ENCODE results near the gene NFE2L3. TPM values are rescaled to one million over a fixed set of nuclear protein-coding genes. Genes with fewer than 3 reads are reported as not detected.

Gene NFE2L3
- total RNA-seq, 1 donor, result 1.4 TPM

DNA sequence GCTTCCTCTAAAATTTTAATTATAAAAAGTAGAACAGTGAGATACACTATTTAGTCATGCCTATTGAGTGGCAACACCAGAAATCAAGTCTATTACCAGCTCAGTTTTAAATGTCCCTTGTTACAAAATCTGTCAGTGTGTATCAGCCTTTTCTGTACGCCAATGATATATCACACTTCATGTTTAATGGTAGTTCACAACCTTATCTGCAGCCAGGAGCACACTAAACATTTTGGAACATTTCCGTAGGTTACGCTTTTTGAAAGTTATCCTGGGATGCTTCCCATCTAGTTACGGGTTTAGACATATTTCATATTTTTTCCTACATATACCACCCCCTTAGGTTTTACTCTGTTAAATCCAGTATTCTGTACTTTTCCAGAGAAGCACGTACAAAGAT, 43.2 kb downstream of the NFE2L3 start:
- DNase-seq (ENCODE audit: insufficient read length, low spot score, missing footprints), result no peak
- H3K79me2 ChIP-seq (ENCODE audit: insufficient read depth, low read length), result peaks cover 77% of the 10 kb centered on the region
- H3K4me3 ChIP-seq (ENCODE audit: insufficient read depth, low read length), result no peak overlapping the region
- peaks cover 80% of the 10 kb centered on the region for H3K36me3 ChIP-seq (ENCODE audit: insufficient read depth, low read length)
- H3K27ac ChIP-seq (ENCODE audit: low read depth, low read length), result no peak overlapping the region
- H3K9me3 ChIP-seq (ENCODE audit: low read depth, low read length), result no peaks in the 10 kb centered on the region
- H3K4me1 ChIP-seq (ENCODE audit: insufficient read depth, low read length), result peaks cover 21% of the 10 kb centered on the region
- H3K4me2 ChIP-seq (ENCODE audit: insufficient read depth, low read length), result no peak overlapping the region
- TF ChIP-seq, protein P1, sequence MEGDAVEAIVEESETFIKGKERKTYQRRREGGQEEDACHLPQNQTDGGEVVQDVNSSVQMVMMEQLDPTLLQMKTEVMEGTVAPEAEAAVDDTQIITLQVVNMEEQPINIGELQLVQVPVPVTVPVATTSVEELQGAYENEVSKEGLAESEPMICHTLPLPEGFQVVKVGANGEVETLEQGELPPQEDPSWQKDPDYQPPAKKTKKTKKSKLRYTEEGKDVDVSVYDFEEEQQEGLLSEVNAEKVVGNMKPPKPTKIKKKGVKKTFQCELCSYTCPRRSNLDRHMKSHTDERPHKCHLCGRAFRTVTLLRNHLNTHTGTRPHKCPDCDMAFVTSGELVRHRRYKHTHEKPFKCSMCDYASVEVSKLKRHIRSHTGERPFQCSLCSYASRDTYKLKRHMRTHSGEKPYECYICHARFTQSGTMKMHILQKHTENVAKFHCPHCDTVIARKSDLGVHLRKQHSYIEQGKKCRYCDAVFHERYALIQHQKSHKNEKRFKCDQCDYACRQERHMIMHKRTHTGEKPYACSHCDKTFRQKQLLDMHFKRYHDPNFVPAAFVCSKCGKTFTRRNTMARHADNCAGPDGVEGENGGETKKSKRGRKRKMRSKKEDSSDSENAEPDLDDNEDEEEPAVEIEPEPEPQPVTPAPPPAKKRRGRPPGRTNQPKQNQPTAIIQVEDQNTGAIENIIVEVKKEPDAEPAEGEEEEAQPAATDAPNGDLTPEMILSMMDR (IDR thresholded peaks at IDR 0.05; ENCODE audit: extremely low read depth, low read depth, low read length), result no peak
- H4K20me1 ChIP-seq (ENCODE audit: insufficient read depth, low read length), result peaks cover 85% of the 10 kb centered on the region
- H3K27me3 ChIP-seq (ENCODE audit: insufficient read depth, low read length), result no peaks in the 10 kb centered on the region
- no peak overlapping the region for H2AFZ ChIP-seq (ENCODE audit: low read length)

DNA sequence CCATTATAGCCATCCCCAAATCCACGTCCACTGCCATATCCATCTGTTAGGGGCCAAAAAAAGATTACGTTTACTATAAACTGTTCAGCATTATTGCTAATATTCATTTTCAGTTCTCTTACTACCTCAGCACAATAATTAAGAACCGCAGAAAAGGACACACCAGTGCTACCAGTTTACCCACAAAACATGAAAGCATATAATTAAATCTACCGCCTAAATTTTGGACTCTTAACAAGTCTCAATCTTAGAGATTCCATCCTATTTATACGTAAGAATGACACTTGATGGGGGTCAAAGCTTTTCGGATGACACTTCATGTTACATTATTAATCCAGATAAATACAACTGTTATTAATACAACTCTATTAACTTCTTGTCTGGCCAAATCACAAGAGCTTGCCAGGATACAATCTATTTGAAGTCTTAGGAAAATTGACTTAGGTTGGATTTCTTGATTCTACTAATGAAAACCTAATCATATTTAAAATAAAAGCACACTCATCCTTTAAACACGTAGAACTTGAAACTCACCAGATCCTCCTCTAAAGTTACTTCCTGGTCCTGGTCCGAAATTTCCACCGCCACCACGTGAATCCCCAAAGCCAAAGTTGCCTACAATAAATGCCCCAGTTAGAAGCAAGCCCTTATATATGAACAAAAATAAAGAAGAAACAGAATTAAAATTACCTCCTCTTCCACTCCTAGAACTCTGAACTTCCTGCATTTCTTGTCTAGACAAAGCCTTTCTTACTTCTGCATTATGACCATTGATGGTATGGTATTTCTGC, 44.1 kb downstream of the NFE2L3 start:
- Histone ChIP-seq H3K4me3 (ENCODE audit: insufficient read depth, low read length) (no peak overlapping the region), H3K4me2 (ENCODE audit: insufficient read depth, low read length) (peak overlapping the region; percentile 84), H3K27ac (ENCODE audit: low read depth, low read length) (no peak overlapping the region)

DNA sequence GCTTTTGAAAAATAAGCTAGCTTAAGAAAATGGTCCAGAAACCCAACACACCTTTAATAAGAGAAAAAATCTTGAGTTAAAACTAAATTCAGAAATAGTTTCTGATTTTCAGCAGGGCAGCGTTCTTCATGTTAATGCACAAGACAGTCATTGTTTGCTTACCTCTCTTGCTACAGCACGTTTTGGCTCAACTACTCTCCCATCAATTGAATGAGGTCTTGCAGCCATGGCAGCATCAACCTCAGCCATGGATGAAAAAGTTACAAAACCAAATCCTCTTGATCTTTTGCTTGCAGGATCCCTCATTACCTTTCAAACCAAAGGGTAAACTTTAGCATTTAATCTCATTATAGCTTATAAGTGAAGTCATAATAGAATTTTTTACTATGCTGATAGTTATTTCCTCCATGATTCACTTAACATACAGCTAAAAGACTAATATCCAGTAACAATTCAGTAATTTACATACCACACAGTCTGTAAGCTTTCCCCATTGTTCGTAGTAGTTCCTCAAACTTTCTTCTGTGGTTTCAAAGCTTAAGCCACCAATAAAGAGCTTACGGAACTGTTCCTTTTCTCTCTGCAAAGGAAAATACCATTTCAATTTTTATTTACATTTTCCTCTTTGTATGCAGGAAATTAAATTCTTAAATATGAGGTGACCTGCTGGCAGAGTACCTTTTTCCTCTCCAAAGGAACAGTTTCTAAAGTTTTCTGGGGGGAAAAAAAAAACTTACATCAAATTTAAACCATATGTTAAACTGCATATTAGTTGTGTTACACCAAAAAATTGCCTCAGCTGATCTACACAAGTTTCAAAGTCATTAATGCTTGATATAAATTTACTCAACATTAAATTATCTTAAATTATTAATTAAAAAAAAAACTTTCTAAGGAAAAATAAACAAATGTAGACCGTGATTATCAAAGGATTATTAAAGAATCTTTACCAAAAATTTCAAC, 45.4 kb downstream of the NFE2L3 start:
- Histone ChIP-seq H3K4me1 (ENCODE audit: insufficient read depth, low read length) (peaks cover 21% of the 10 kb centered on the region), H3K27me3 (ENCODE audit: insufficient read depth, low read length) (no peaks in the 10 kb centered on the region), H2AFZ (ENCODE audit: low read length) (no peak overlapping the region), H4K20me1 (ENCODE audit: insufficient read depth, low read length) (peaks cover 75% of the 10 kb centered on the region), H3K27ac (ENCODE audit: low read depth, low read length) (no peak overlapping the region), H3K4me3 (ENCODE audit: insufficient read depth, low read length) (peak overlapping the region; percentile 98), H3K4me2 (ENCODE audit: insufficient read depth, low read length) (peak overlapping the region; percentile 84), H3K36me3 (ENCODE audit: insufficient read depth, low read length) (peaks cover 57% of the 10 kb centered on the region), H3K9me3 (ENCODE audit: low read depth, low read length) (no peaks in the 10 kb centered on the region), H3K79me2 (ENCODE audit: insufficient read depth, low read length) (peaks cover 86% of the 10 kb centered on the region)
- no peak for DNase-seq (ENCODE audit: insufficient read length, low spot score, missing footprints)
- TF ChIP-seq, protein P1 (IDR thresholded peaks at IDR 0.05; ENCODE audit: extremely low read depth, low read depth, low read length), result no peak

More for the DNA sequence above, 44.1 kb downstream of the NFE2L3 start:
- Histone ChIP-seq H2AFZ (ENCODE audit: low read length) (no peak overlapping the region), H3K4me1 (ENCODE audit: insufficient read depth, low read length) (peaks cover 21% of the 10 kb centered on the region), H4K20me1 (ENCODE audit: insufficient read depth, low read length) (peaks cover 84% of the 10 kb centered on the region), H3K36me3 (ENCODE audit: insufficient read depth, low read length) (peaks cover 71% of the 10 kb centered on the region), H3K9me3 (ENCODE audit: low read depth, low read length) (no peaks in the 10 kb centered on the region), H3K79me2 (ENCODE audit: insufficient read depth, low read length) (peaks cover 81% of the 10 kb centered on the region), H3K27me3 (ENCODE audit: insufficient read depth, low read length) (no peaks in the 10 kb centered on the region)
- TF ChIP-seq, protein P1 (IDR thresholded peaks at IDR 0.05; ENCODE audit: extremely low read depth, low read depth, low read length), result no peak
- no peak for DNase-seq (ENCODE audit: insufficient read length, low spot score, missing footprints)
